WTC11 (cell line): ENCODE data around the gene CYREN. TPM values are rescaled to one million over a fixed set of nuclear protein-coding genes. Genes with fewer than 3 reads are reported as not detected.

ENCODE experiments used
- ATAC-seq: fragments of 200-7000 bp; cut with Tn5 transposase; 2 replicates; pipeline ENCODE4 v1.10.0; 2021; ENCODE audit warnings: mild to moderate bottlenecking, moderate library complexity
- CTCF ChIA-PET: fragments of 300-600 bp; sonication (Branson Sonifier 250); formaldehyde crosslinking; loops from one replicate; lab custom pipeline; 2021; ENCODE audit warnings: antibody characterized with exemption; lab: Charles Lee
- POLR2A ChIA-PET: fragments of 350-600 bp; sonication (Branson Sonifier 250); formaldehyde crosslinking; loops from one replicate; lab custom pipeline; 2021; ENCODE audit warnings: antibody characterized with exemption; lab: Charles Lee
- DNase-seq: peaks from one replicate; pipeline ENCODE4 v3.0.0; 2021; ENCODE audit warnings: low spot score
- H3K27ac Mint-ChIP-seq: 2 replicates; pipeline ENCODE4 v1.8.0; 2021; ENCODE audit warnings: mixed read lengths
- H3K27me3 Mint-ChIP-seq: 2 replicates; pipeline ENCODE4 v1.8.0; 2021; ENCODE audit warnings: low read depth, mild to moderate bottlenecking, moderate library complexity, mixed read lengths
- H3K36me3 Mint-ChIP-seq: 2 replicates; pipeline ENCODE4 v1.8.0; 2021; ENCODE audit warnings: mixed read lengths
- H3K4me1 Mint-ChIP-seq: 2 replicates; pipeline ENCODE4 v1.8.0; 2022; ENCODE audit warnings: mixed read lengths
- H3K4me3 Mint-ChIP-seq: 2 replicates; pipeline ENCODE4 v1.8.0; 2021; ENCODE audit warnings: mild to moderate bottlenecking, moderate library complexity, mixed read lengths
- H3K9me3 Mint-ChIP-seq: 2 replicates; pipeline ENCODE4 v1.8.0; 2021; ENCODE audit warnings: mixed read lengths
- ATF1 ChIP-seq: sonication (generic); formaldehyde crosslinking; IDR thresholded peaks from 2 replicates; pipeline ENCODE4 v1.8.1; 2023; ENCODE audit warnings: mild to moderate bottlenecking, moderate library complexity, missing genetic modification reagents
- CREB1 ChIP-seq: sonication (generic); formaldehyde crosslinking; IDR thresholded peaks from 2 replicates; pipeline ENCODE4 v1.8.0; 2023; ENCODE audit warnings: mild to moderate bottlenecking, missing genetic modification reagents
- ESRRA ChIP-seq: sonication (generic); formaldehyde crosslinking; IDR thresholded peaks from 2 replicates; pipeline ENCODE4 v1.8.1; 2022; ENCODE audit warnings: mild to moderate bottlenecking, missing genetic modification reagents, borderline replicate concordance
- GTF2I ChIP-seq: fragments of 250-450 bp; sonication (Bioruptor Pico); conservative IDR thresholded peaks from 2 replicates; pipeline ENCODE4 v1.4.0; 2021; ENCODE audit warnings: mild to moderate bottlenecking
- HMGA2 ChIP-seq: fragments of 250-450 bp; sonication (Bioruptor Pico); IDR thresholded peaks from 2 replicates; pipeline ENCODE4 v1.4.0; 2021; ENCODE audit warnings: mild to moderate bottlenecking, moderate library complexity
- KAT7 ChIP-seq: sonication (generic); formaldehyde crosslinking; IDR thresholded peaks from 2 replicates; pipeline ENCODE4 v1.8.1; 2023; ENCODE audit warnings: missing genetic modification reagents, mild to moderate bottlenecking, borderline replicate concordance
- MAX ChIP-seq: sonication (generic); formaldehyde crosslinking; IDR thresholded peaks from 2 replicates; pipeline ENCODE4 v1.8.0; 2022; ENCODE audit warnings: mild to moderate bottlenecking, missing genetic modification reagents
- MXD4 ChIP-seq: fragments of 250-450 bp; sonication (Bioruptor Pico); IDR thresholded peaks from 2 replicates; pipeline ENCODE4 v1.8.0; 2021; ENCODE audit warnings: mild to moderate bottlenecking, moderate library complexity, borderline replicate concordance
- NFATC4 ChIP-seq: fragments of 250-450 bp; sonication (Bioruptor Pico); IDR thresholded peaks from 2 replicates; pipeline ENCODE4 v1.9.0; 2021; ENCODE audit warnings: mild to moderate bottlenecking
- NR1H2 ChIP-seq: sonication (generic); formaldehyde crosslinking; IDR thresholded peaks from 2 replicates; pipeline ENCODE4 v1.9.0; 2021; ENCODE audit warnings: mild to moderate bottlenecking, moderate library complexity, missing genetic modification reagents
- OVOL2 ChIP-seq: fragments of 250-450 bp; sonication (Bioruptor Pico); IDR thresholded peaks from 2 replicates; pipeline ENCODE4 v1.9.0; 2021; ENCODE audit warnings: mild to moderate bottlenecking, borderline replicate concordance
- PRRX2 ChIP-seq: fragments of 250-450 bp; sonication (Bioruptor Pico); IDR thresholded peaks from 2 replicates; pipeline ENCODE4 v1.8.0; 2021; ENCODE audit warnings: mild to moderate bottlenecking
- TCF7 ChIP-seq: sonication (generic); formaldehyde crosslinking; IDR thresholded peaks from 2 replicates; pipeline ENCODE4 v1.8.0; 2022; ENCODE audit warnings: mild to moderate bottlenecking, low read depth, missing genetic modification reagents, moderate library complexity
- ZNF317 ChIP-seq: sonication (generic); formaldehyde crosslinking; IDR thresholded peaks from 2 replicates; pipeline ENCODE4 v1.8.1; 2023; ENCODE audit warnings: low read depth, mild to moderate bottlenecking, moderate library complexity, missing genetic modification reagents, borderline replicate concordance
- ZNF416 ChIP-seq: fragments of 250-450 bp; sonication (Bioruptor Pico); IDR thresholded peaks from 2 replicates; pipeline ENCODE4 v1.9.0; 2021; ENCODE audit warnings: mild to moderate bottlenecking, inconsistent platforms
- ZNF423 ChIP-seq: fragments of 250-450 bp; sonication (Bioruptor Pico); IDR thresholded peaks from 2 replicates; pipeline ENCODE4 v2.1.2; 2022; ENCODE audit warnings: mild to moderate bottlenecking, moderate library complexity
- total RNA-seq: library from RNA; stranded (reverse); gene quantifications from 3 replicates; pipeline ENCODE4 v1.2.3, GENCODE V29; 2021
- TF ChIP-seq, protein P1 (sequence below): sonication (generic); formaldehyde crosslinking; IDR thresholded peaks from 2 replicates; pipeline ENCODE4 v1.8.0; 2022; ENCODE audit warnings: mild to moderate bottlenecking, missing genetic modification reagents
- TF ChIP-seq, protein P2 (sequence below): sonication (generic); formaldehyde crosslinking; conservative IDR thresholded peaks from 2 replicates; pipeline ENCODE4 v1.8.1; 2022; ENCODE audit warnings: mild to moderate bottlenecking, missing genetic modification reagents
- TF ChIP-seq, protein P3 (sequence below): fragments of 250-450 bp; sonication (Bioruptor Pico); IDR thresholded peaks from 2 replicates; pipeline ENCODE4 v2.1.2; 2022; ENCODE audit warnings: mild to moderate bottlenecking, moderate library complexity
- TF ChIP-seq, protein P4 (sequence below): fragments of 250-450 bp; sonication (Bioruptor Pico); IDR thresholded peaks from 2 replicates; pipeline ENCODE4 v1.8.0; 2021; ENCODE audit warnings: mild to moderate bottlenecking
- TF ChIP-seq, protein P5 (sequence below): sonication (generic); formaldehyde crosslinking; IDR thresholded peaks from 2 replicates; pipeline ENCODE4 v1.8.1; 2023; ENCODE audit warnings: mild to moderate bottlenecking, moderate library complexity, missing genetic modification reagents

The CYREN gene
- total RNA-seq, 1 experiment from 2014 or later = 37.9 TPM

DNA sequence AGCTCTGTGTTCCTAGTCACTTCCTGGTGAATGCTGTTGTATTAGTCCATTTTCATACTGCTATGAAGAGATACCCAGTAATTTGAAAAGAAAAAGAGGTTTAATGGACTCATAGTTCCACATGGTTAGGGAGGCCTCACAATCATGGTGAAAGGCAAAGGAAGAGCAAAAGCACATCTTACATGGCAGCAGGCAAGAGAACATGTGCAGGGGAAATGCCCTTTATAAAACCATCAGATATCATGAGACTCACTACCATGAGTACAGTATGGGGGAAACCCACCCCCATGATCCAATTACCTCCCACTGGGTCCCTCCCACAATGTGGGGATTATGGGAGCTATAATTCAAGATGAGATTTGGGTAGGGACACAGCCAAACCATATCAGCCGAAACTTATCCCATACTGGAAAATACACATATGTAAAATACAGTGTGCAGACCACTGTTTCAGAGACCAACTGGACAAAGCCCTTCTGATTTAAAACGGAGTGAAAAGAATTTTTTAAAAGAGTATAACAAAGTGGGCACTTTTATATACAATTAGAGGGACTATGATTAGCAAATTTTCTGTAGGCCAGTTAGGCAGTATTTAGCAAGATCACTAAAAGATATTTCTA is 8.0 kb downstream of the CYREN start (continued):
- TF ChIP-seq, protein P1, sequence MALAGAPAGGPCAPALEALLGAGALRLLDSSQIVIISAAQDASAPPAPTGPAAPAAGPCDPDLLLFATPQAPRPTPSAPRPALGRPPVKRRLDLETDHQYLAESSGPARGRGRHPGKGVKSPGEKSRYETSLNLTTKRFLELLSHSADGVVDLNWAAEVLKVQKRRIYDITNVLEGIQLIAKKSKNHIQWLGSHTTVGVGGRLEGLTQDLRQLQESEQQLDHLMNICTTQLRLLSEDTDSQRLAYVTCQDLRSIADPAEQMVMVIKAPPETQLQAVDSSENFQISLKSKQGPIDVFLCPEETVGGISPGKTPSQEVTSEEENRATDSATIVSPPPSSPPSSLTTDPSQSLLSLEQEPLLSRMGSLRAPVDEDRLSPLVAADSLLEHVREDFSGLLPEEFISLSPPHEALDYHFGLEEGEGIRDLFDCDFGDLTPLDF (CRISPR knock-in tag) = no peak
- TF ChIP-seq ZNF416 (CRISPR knock-in tag) (no peak), MXD4 (CRISPR knock-in tag) (no peak), ATF1 (CRISPR knock-in tag) (no peak), GTF2I (no peak), ESRRA (CRISPR knock-in tag) (no peak), KAT7 (CRISPR knock-in tag) (no peak), CREB1 (CRISPR knock-in tag) (no peak), PRRX2 (CRISPR knock-in tag) (no peak), NR1H2 (CRISPR knock-in tag) (no peak)
- TF ChIP-seq, protein P2, sequence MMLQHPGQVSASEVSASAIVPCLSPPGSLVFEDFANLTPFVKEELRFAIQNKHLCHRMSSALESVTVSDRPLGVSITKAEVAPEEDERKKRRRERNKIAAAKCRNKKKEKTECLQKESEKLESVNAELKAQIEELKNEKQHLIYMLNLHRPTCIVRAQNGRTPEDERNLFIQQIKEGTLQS (CRISPR knock-in tag) = no peak
- TF ChIP-seq, protein P3, sequence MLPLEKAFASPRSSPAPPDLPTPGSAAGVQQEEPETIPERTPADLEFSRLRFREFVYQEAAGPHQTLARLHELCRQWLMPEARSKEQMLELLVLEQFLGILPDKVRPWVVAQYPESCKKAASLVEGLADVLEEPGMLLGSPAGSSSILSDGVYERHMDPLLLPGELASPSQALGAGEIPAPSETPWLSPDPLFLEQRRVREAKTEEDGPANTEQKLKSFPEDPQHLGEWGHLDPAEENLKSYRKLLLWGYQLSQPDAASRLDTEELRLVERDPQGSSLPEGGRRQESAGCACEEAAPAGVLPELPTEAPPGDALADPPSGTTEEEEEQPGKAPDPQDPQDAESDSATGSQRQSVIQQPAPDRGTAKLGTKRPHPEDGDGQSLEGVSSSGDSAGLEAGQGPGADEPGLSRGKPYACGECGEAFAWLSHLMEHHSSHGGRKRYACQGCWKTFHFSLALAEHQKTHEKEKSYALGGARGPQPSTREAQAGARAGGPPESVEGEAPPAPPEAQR (CRISPR knock-in tag) = no peak
- TF ChIP-seq, protein P4, sequence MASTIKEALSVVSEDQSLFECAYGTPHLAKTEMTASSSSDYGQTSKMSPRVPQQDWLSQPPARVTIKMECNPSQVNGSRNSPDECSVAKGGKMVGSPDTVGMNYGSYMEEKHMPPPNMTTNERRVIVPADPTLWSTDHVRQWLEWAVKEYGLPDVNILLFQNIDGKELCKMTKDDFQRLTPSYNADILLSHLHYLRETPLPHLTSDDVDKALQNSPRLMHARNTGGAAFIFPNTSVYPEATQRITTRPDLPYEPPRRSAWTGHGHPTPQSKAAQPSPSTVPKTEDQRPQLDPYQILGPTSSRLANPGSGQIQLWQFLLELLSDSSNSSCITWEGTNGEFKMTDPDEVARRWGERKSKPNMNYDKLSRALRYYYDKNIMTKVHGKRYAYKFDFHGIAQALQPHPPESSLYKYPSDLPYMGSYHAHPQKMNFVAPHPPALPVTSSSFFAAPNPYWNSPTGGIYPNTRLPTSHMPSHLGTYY (CRISPR knock-in tag) = no peak

DNA sequence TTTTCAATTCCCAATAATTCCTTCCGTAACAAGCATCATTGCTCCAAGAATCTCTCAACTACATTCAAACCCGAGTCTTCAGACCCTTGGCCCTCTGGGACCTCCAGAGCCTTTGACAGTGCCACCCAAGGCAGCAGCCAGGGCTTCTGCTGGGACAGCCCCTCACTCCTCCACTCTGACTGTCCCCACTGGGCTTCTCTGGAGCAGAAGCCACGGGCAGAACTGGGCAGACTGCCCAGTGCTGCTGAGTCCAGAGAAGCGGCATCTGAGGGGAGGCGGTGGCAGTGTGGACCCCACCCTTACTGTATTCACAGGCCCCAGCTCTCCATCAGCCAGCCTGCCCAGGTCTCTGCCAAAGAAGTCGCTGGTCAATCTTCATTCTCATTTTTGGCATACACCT is 8.8 kb downstream of the CYREN start:
- Mint-ChIP-seq H3K9me3 (peaks cover 42% of the 10 kb centered on the region), H3K4me1 (peaks cover 26% of the 10 kb centered on the region), H3K27ac (no peak overlapping the region; the same call in 1 of the 2 replicates)
- CTCF ChIA-PET = interaction anchor here (1.7 to 1.9 kb wide), 2 partner anchors 8 to 175 kb away, joined by 5 to 7 read pairs; partner anchors contain the start of gene AGBL3
- TF ChIP-seq KAT7 (CRISPR knock-in tag) = no peak
- no peak for TF ChIP-seq TCF7 (CRISPR knock-in tag)
- TF ChIP-seq NFATC4 (CRISPR knock-in tag) = no peak
- TF ChIP-seq ZNF317 (CRISPR knock-in tag) = peak; percentile 64; the same call in 1 of the 2 replicates
- no peak for TF ChIP-seq MAX
- TF ChIP-seq, all 79 proteins: peak for 1
- peaks cover 83% of the 10 kb centered on the region for H3K36me3 Mint-ChIP-seq
- H3K4me3 Mint-ChIP-seq = no peak overlapping the region
- ATAC-seq (no peak), DNase-seq (no peak)
- POLR2A ChIA-PET = no interaction called here
- no peaks in the 10 kb centered on the region; the same call in 1 of the 2 replicates for H3K27me3 Mint-ChIP-seq

GRCh38 chr7:135160858-135161653 is 9.5 kb downstream of the CYREN start:
- DNase-seq (no peak), ATAC-seq (peak; percentile 50)
- H3K36me3 Mint-ChIP-seq = peaks cover 83% of the 10 kb centered on the region
- H3K9me3 Mint-ChIP-seq = peaks cover 48% of the 10 kb centered on the region
- H3K4me3 Mint-ChIP-seq = no peak overlapping the region
- peaks cover 26% of the 10 kb centered on the region for H3K4me1 Mint-ChIP-seq
- H3K27ac Mint-ChIP-seq = peak overlapping the region; percentile 50
- ChIA-PET CTCF (interaction anchor here (0.5 to 1.9 kb wide), 4 partner anchors 8 to 357 kb away, joined by 3 to 7 read pairs (median 4); partner anchors contain the start of gene AGBL3), POLR2A (interaction anchor here (0.6 kb wide), 1 partner anchor 145 kb away, joined by 9 read pairs; no protein-coding TSS in a partner anchor)
- no peak for TF ChIP-seq HMGA2
- TF ChIP-seq, protein P5, sequence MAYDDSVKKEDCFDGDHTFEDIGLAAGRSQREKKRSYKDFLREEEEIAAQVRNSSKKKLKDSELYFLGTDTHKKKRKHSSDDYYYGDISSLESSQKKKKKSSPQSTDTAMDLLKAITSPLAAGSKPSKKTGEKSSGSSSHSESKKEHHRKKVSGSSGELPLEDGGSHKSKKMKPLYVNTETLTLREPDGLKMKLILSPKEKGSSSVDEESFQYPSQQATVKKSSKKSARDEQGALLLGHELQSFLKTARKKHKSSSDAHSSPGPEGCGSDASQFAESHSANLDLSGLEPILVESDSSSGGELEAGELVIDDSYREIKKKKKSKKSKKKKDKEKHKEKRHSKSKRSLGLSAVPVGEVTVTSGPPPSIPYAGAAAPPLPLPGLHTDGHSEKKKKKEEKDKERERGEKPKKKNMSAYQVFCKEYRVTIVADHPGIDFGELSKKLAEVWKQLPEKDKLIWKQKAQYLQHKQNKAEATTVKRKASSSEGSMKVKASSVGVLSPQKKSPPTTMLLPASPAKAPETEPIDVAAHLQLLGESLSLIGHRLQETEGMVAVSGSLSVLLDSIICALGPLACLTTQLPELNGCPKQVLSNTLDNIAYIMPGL (CRISPR knock-in tag) = no peak
- TF ChIP-seq ZNF423 (CRISPR knock-in tag) = no peak
- no peak for TF ChIP-seq OVOL2 (CRISPR knock-in tag)
- TF ChIP-seq, protein P3 (CRISPR knock-in tag) = no peak
- peak; percentile 61; the same call in 1 of the 2 replicates for TF ChIP-seq MAX
- H3K27me3 Mint-ChIP-seq = peaks cover 3% of the 10 kb centered on the region; the same call in 1 of the 2 replicates
